Ishikawa (cell line): ENCODE results near the gene NCF2.

Experiments used
- CEBPB ChIP-seq: IDR thresholded peaks from 2 replicates; pipeline ENCODE4 v1.6.1; 2012
- CREB1 ChIP-seq: IDR thresholded peaks from 2 replicates; pipeline ENCODE4 v1.6.1; 2012; ENCODE audit warnings: low read depth
- EGR1 ChIP-seq: IDR thresholded peaks from 2 replicates; pipeline ENCODE4 v1.6.1; 2012
- EP300 ChIP-seq: IDR thresholded peaks from 2 replicates; pipeline ENCODE4 v1.6.1; 2012; ENCODE audit warnings: borderline replicate concordance
- FOXM1 ChIP-seq: IDR thresholded peaks from 2 replicates; pipeline ENCODE4 v1.6.1; 2012; ENCODE audit warnings: low read depth, borderline replicate concordance
- MAX ChIP-seq: IDR thresholded peaks from 2 replicates; pipeline ENCODE4 v1.6.1; 2012
- RAD21 ChIP-seq: IDR thresholded peaks from 2 replicates; pipeline ENCODE4 v1.6.1; 2012; ENCODE audit warnings: low read depth
- TAF1 ChIP-seq: IDR thresholded peaks from 2 replicates; pipeline ENCODE4 v1.6.1; 2012; ENCODE audit warnings: low read depth, mild to moderate bottlenecking
- TEAD4 ChIP-seq: IDR thresholded peaks from 2 replicates; pipeline ENCODE4 v1.6.1; 2012
- YY1 ChIP-seq: IDR thresholded peaks from 2 replicates; pipeline ENCODE4 v1.6.1; 2012; ENCODE audit warnings: low read depth
- TF ChIP-seq, protein P1 (sequence below): IDR thresholded peaks from 2 replicates; pipeline ENCODE4 v1.6.1; 2012; ENCODE audit warnings: low read depth, mild to moderate bottlenecking

- TF ChIP-seq EP300: no peak
- TF ChIP-seq YY1: no peak
- no peak for TF ChIP-seq TEAD4
- no peak for TF ChIP-seq TAF1
- TF ChIP-seq RAD21: no peak
- TF ChIP-seq, protein P1, sequence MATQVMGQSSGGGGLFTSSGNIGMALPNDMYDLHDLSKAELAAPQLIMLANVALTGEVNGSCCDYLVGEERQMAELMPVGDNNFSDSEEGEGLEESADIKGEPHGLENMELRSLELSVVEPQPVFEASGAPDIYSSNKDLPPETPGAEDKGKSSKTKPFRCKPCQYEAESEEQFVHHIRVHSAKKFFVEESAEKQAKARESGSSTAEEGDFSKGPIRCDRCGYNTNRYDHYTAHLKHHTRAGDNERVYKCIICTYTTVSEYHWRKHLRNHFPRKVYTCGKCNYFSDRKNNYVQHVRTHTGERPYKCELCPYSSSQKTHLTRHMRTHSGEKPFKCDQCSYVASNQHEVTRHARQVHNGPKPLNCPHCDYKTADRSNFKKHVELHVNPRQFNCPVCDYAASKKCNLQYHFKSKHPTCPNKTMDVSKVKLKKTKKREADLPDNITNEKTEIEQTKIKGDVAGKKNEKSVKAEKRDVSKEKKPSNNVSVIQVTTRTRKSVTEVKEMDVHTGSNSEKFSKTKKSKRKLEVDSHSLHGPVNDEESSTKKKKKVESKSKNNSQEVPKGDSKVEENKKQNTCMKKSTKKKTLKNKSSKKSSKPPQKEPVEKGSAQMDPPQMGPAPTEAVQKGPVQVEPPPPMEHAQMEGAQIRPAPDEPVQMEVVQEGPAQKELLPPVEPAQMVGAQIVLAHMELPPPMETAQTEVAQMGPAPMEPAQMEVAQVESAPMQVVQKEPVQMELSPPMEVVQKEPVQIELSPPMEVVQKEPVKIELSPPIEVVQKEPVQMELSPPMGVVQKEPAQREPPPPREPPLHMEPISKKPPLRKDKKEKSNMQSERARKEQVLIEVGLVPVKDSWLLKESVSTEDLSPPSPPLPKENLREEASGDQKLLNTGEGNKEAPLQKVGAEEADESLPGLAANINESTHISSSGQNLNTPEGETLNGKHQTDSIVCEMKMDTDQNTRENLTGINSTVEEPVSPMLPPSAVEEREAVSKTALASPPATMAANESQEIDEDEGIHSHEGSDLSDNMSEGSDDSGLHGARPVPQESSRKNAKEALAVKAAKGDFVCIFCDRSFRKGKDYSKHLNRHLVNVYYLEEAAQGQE: no peak
- no peak for TF ChIP-seq MAX
- TF ChIP-seq FOXM1: no peak
- no peak for TF ChIP-seq CREB1
- no peak for TF ChIP-seq CEBPB
- TF ChIP-seq EGR1: no peak
Observed at GRCh38 chr1:183588827-183589226, 1.4 kb downstream of the NCF2 start.
